Ishikawa (cell line): ENCODE data around the gene USP4.

Source experiments
- EP300 ChIP-seq: IDR thresholded peaks from 2 replicates; pipeline ENCODE4 v1.6.1; 2012; ENCODE audit warnings: borderline replicate concordance
- TAF1 ChIP-seq: IDR thresholded peaks from 2 replicates; pipeline ENCODE4 v1.6.1; 2012; ENCODE audit warnings: low read depth, mild to moderate bottlenecking
- ZBTB7A ChIP-seq: IDR thresholded peaks from 2 replicates; pipeline ENCODE4 v1.6.1; 2012; ENCODE audit warnings: low read depth
- TF ChIP-seq, protein P1 (sequence below): IDR thresholded peaks from 2 replicates; pipeline ENCODE4 v1.6.1; 2012

DNA sequence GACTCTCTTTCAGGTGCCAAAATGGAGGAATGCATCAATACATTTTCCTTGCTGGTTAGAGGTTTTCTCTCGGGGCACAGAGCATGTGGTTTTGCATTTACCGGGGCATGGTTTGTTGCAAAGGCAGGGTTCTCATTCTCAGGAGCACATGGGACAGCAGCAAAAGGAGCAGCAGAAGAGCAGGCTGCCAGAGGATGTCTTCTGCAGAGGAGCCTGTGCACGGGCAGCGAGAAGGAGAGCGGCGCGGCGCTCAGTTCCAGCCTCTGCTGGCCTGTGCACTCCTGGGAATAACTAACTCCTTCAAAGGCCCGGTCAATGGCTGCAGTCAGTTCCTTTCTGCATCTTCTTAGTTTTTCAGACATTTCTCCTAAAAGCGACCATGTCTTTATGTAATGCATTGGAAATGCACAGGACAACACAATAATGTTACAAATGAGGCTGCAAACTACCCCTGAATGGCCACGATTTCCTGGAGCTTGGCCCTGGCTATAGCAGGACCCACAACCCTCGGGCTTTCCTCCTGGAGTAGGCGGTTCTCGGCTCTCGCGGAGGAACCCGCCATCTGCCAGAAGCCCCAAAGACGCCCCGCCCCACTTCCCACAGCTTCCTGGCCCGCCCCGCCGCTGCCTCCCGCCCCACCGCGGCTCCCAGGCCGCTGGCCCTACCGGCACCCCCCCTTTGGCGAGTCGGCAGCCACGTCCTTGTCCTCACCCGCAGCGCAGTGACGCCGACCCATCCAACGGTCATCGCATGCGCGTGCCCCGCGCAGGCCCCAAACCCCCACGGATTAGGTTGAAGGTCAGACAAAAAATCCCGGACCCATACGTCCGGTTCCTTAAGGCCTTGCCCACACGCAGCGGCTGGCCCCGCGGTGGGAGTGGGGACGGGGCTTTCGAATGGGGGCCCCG lies 63.1 kb downstream of the USP4 start, which contains the start of gene C3orf62:
- TF ChIP-seq TAF1 = peak; percentile 46; the same call in 1 of the 2 replicates
- TF ChIP-seq, protein P1, sequence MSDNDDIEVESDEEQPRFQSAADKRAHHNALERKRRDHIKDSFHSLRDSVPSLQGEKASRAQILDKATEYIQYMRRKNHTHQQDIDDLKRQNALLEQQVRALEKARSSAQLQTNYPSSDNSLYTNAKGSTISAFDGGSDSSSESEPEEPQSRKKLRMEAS = peak; percentile 65
- no peak; the same call in 1 of the 2 replicates for TF ChIP-seq EP300
- TF ChIP-seq ZBTB7A = no peak
